Sciatic nerve (tissue), 2 donors: ENCODE data around the gene ZC3H14. TPM values are rescaled to one million over a fixed set of nuclear protein-coding genes. Genes with fewer than 3 reads are reported as not detected.

Source experiments
- ATAC-seq: fragments of 200-7000 bp; cut with Tn5 transposase; one replicate; pipeline ENCODE4 v1.9.1; 2020; ENCODE audit warnings: mild to moderate bottlenecking, moderate library complexity
- DNase-seq: peaks from one replicate; pipeline ENCODE4 v3.0.0-alpha.2; 2020; ENCODE audit warnings: low spot score
- intact Hi-C: fragments of 100-400 bp; cut with DNase I; formaldehyde crosslinking; loops from one replicate; pipeline ENCODE4 v1.14.2; 2022
- total RNA-seq: library from RNA; stranded (reverse); fragmentation: NEBNext Ultra II Directional; extraction: Animal tissue kit (Norgen Biotek cat#: 25700); gene quantifications from one replicate; pipeline ENCODE4 v1.2.1, GENCODE V29; 2021
- donor health status: DM: no; HTN: no; CAD: no.
- donor health status: DM: no; HTN: no; CAD: no.

Gene ZC3H14
- total RNA-seq, 1 donor from 2014 or later, result 65.6 TPM

DNA sequence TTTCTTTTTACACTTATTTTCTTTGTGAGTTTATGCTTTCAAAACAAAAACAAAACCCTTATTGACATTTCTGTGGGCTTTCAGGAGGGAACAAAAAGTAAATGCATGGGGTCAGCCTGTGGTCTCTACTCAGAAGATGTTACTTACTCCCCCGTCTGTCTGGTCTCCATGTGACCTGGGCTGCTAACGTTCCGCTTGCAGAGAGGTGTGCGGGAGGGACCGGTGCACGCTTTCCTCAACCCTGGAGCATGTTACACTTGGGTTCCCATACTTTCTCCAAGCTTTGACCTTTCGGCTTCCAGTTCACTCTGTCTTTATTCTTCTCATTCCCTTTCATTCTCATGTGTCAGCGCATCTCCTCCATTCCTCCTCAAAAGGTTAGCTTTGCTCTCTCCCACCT is 36.5 kb downstream of the ZC3H14 start:
- DNase-seq (no peak), ATAC-seq (no peak)
- intact Hi-C loops, result no loop called here

- intact Hi-C loops, result no loop called here
- ATAC-seq (no peak), DNase-seq (no peak)
Observed at GRCh38 chr14:88599761-88600439, 37.1 kb downstream of the ZC3H14 start.

- ATAC-seq (no peak), DNase-seq (no peak)
- intact Hi-C loops, result no loop called here
Observed at GRCh38 chr14:88604212-88604611, 41.4 kb downstream of the ZC3H14 start.

DNA sequence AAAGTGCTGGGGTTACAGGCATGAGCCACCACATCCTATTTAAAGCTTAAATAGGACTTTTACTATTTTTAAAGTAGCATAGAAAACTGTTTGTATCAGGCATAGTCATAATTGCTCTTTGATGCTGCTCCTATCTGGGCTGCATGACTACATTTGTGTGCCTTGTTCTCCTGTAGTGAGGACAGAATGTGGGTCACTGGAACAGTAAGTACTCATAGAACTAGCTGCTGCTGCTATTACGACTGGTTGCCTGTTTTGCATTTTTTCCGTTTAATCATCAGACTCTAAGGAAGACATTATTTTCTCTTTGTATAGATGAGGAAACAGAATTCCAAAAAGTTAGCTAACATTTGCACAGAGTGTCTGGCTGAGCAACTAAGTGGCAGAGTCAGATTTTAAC is 42.8 kb downstream of the ZC3H14 start:
- DNase-seq (no peak), ATAC-seq (no peak)
- intact Hi-C loops, result no loop called here

DNA sequence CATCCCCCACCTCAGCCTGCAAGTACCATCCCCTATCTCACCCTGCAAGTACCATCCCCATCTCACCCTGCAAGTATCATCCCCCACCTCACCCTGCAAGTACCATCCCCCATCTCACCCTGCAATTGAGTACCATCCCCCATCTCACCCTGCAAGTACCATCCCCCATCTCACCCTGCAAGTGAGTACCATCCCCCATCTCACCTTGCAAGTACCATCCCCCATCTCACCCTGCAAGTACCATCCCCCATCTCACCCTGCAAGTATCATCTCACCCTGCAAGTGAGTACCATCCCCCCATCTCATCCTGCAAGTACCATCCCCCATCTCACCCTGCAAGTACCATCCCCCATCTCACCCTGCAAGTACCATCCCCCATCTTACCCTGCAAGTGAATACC is 45.0 kb downstream of the ZC3H14 start:
- intact Hi-C loops, result no loop called here
- ATAC-seq, result no peak
- no peak for DNase-seq

- ATAC-seq (no peak), DNase-seq (no peak)
- intact Hi-C loops, result no loop called here
Observed at GRCh38 chr14:88611878-88612277, 49.0 kb downstream of the ZC3H14 start.

DNA sequence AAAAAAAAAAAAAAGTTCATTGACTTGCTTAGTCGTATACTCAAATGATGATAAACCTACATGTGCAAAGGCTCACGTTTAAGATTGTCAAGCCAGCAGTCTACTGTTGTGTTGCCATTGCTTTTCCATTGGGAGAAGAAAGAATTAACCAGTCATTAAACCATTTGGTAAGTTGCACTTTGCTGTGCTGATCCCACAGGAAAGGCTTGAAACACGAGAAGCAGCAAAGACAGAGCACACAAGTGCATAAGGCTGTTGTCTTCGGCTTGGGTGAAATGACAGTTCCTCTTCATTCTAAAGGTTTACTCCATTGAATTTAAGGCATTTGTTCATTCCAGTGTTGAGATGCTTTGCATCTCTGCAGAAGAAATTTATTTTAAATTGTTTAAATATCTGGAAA is 50.1 kb downstream of the ZC3H14 start:
- no peak for ATAC-seq
- no peak for DNase-seq
- intact Hi-C loops, result no loop called here

DNA sequence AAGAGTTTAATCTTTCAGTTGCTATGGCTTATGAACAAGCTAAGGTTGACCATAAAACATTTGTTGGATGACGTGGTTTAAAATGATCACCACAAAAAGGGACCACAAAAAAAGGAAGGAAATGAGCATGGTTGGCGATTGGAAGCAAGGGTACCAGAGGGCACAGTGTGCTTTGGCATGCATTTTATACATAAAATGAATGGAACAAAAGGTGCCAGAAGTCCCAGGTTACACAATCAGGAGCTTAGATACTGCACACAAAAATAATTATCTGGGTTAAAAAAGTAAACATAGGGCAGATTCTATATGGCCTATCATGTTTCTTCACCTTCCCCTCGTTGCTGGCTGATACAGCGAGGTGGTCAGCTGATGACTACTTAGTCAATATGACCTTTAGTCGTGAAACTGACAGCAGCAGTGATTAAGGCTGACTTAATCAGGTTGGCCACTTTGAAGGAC is 50.7 kb downstream of the ZC3H14 start:
- no peak for ATAC-seq
- DNase-seq, result no peak
- intact Hi-C loops, result no loop called here

DNA sequence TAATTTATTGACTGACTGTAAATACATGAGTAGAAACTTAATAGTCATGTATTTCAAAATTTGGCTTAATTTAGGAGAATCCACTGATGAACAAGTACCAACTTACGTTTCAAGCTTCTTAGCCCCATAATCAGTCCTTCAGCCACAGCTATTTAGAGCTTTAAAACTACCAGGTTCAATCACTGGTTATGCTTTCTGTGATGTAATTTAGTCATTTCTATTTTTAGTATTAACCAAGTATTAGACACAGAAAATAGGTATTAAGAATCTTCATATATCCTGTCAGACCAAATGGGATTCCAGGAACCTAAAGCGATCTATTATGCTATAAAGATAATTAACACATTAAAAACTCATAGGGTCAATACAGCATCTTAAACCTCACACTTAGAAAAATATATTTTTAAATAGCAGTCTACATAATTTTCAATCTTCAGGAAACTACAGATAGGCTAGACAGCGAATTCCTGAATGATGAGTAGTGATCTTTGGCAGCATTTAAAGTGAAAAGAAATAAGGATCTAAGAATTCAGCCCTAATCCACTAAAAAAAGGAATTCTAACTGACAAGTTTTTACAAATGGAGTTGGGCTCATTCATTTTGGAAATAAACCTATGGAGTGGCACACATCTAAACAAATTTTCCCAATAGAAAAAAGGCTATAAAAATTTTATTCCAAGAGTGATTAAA is 51.5 kb downstream of the ZC3H14 start:
- no peak for ATAC-seq
- intact Hi-C loops, result no loop called here
- no peak for DNase-seq

DNA sequence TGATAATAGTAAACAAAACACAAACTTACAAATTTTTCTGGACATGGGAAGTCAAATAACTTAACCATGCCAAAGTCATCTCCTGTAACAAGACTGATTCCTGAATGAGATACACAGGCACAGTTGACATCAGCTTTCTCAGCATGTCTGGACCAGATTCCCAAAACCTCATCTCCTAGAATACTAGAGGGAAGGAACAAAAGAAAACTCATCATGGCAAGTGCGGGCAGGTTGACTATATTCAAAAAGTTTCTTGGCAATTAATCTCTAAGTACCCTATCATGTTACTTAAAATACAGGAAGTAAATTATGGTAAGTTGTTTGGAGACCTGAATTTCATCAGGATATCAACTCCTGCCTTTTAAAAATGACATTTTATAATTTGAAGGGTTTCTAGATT is 53.9 kb downstream of the ZC3H14 start:
- ATAC-seq (no peak), DNase-seq (no peak)
- intact Hi-C loops, result no loop called here

GRCh38 chr14:88617479-88617878 is 54.6 kb downstream of the ZC3H14 start:
- no peak for ATAC-seq
- DNase-seq, result no peak
- intact Hi-C loops, result no loop called here

DNA sequence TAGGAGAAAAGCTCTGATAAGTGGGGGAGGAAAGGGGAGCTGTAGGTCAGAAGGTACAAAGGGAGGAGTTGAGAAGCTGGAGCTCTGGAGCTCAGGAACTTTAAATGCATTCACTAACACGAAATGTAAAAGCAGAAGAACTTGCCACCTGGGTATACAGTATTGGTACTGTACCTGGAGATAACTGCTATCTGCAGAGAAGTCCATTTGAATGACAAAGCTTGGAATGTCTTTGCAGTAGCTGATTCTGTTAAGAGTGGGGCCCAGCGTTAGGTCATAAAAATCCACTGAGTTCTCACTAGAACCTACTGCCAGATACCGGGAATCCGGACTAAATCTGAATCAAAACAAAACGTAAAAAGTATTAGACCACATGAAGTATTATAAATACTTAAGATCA is 55.6 kb downstream of the ZC3H14 start:
- ATAC-seq, result no peak
- intact Hi-C loops, result no loop called here
- DNase-seq, result no peak

GRCh38 chr14:88621100-88621499 is 58.3 kb downstream of the ZC3H14 start:
- no peak for ATAC-seq

GRCh38 chr14:88625671-88626070 is 62.8 kb downstream of the ZC3H14 start:
- DNase-seq (no peak), ATAC-seq (no peak)
- intact Hi-C loops, result no loop called here

More at GRCh38 chr14:88621100-88621499, 58.3 kb downstream of the ZC3H14 start:
- intact Hi-C loops, result no loop called here
- DNase-seq, result no peak

- DNase-seq, result no peak
- intact Hi-C loops, result no loop called here
- ATAC-seq, result no peak
Observed at GRCh38 chr14:88628033-88628432, 65.2 kb downstream of the ZC3H14 start.

DNA sequence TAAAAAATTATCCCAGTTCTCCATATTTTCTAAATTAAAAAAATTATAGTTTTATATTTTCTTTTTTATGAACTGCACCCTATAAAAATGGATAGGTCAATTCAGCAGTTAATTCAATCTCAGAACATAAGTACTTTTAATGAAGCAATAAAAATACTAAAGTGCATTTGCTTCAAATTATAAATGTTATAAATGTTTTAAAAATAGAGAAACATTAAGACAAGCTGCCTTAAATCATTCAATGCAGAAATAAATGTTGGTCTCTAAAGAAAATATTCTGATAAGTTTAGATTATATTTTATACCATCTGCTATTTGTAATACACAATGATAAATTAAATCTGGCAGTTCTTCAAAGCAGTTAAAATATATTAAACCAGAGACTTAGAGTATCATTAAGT is 65.6 kb downstream of the ZC3H14 start:
- DNase-seq (no peak), ATAC-seq (no peak)
- intact Hi-C loops, result no loop called here

DNA sequence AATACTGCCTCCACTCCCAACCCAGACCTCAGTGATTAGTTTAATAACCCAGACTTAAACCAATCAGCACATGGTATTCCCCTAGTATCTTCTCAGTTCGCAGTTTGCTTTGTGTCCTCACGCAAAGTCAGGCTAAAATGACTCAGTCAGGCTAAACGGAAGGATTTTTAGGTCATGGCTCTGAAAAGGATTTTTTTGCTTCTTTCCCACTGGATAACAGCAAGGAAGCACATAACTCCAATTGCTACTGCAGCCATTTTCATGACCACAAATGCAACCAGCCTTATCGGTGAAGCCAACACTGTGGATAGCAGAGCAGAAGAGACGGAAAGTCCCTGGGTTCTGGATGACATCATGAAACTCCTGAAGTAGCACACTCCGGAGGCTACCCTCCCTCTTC is 67.7 kb downstream of the ZC3H14 start:
- DNase-seq, result no peak
- no peak for ATAC-seq
- intact Hi-C loops, result no loop called here

- no peak for ATAC-seq
- intact Hi-C loops, result no loop called here
- no peak for DNase-seq
Observed at GRCh38 chr14:88631091-88631490, 68.3 kb downstream of the ZC3H14 start.

DNA sequence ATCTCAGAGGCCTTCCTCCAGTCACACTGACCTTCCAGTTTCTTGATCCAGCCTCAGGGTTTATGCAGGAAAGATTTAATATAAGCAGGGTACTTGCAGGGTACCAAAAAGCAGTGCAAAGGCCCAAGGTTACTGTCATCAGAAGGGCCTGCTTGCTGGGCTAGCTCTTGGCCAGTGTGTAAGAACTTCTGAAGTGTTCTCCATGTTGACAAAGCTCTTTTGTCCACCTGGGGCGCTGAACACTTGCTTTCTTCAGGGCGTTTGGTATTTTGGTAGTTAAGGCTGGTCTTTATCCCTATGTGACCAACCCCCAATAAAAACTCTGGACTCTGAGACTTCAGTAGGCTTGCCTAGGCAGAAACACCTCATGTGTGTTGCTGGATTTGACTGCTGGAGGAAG is 69.7 kb downstream of the ZC3H14 start:
- DNase-seq, result no peak
- ATAC-seq, result no peak
- intact Hi-C loops, result no loop called here

- ATAC-seq, result no peak
- DNase-seq, result no peak
- intact Hi-C loops, result no loop called here
Observed at GRCh38 chr14:88639221-88639620, 76.4 kb downstream of the ZC3H14 start.

GRCh38 chr14:88660056-88660455 is 97.2 kb downstream of the ZC3H14 start:
- ATAC-seq (no peak), DNase-seq (no peak)
- intact Hi-C loops, result no loop called here
